Epithelial cell of proximal tubule (primary cell): ENCODE measurements around the gene MRPL36. TPM values are rescaled to one million over a fixed set of nuclear protein-coding genes. Genes with fewer than 3 reads are reported as not detected.
"Not testable (repeated sequence)": the region's sequence is repeated elsewhere in the genome, so short reads cannot be mapped to it uniquely, and the experiment has no call there.

Experiments
- DNase-seq: peaks from one replicate; pipeline ENCODE4 v3.0.0-alpha.2; 2011; ENCODE audit warnings: low read depth
- H3K4me3 ChIP-seq: 2 replicates; pipeline ENCODE4 v1.5.1; 2011; ENCODE audit warnings: low read depth, mild to moderate bottlenecking, low read length
- CTCF ChIP-seq: conservative IDR thresholded peaks from 2 replicates; pipeline ENCODE4 v1.5.1; 2012; ENCODE audit warnings: low read depth, mild to moderate bottlenecking, low read length
- total RNA-seq: library from RNA; depleted of rRNA; stranded (reverse); fragments of >200 nt; gene quantifications from 2 replicates; pipeline ENCODE4 v1.2.3, GENCODE V29; 2015

Gene MRPL36
- total RNA-seq: 57.9 and 75.9 TPM in 2 replicates

DNA sequence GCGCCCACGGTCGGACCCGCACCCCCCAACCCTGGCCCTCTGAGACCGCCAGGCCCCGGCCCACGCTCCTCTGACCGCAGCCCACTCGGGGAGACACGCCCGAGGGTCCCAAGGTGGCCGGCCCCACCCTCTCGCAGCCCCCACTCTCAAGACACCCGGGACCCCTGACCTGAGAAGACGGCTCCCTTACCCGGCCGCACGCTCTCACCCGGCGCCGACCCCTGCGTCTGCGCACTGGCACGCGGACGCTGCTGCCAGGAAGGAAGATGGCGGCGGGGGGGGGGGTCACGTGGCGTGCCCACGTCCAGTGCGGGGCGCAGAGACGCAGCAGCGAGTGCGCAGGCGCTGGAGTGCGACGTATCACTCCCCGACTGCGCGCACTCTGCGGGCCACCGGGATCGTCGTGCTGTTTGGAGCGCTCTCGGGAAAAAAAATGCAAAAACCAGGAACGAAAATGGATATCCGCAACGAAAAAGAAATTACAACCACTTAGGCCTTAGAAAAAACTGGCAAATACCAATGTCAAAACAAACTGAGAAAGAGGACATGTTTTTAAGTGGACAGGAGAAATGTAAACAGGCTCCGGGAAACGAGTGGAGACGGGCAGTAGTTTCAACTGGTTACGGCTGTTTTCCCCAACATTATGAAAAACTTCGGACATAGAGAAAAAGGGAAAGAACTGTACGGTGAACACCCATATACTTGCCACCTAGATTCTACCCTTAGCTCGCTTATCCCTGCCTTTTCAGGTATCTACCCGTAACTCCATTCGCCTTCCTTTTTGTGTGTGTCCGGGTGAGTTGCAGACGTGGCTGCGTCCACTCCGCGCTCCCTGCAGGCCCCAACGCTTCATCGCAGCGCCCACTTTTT lies at the start of gene MRPL36:
Gene MRPL36, minus strand, starts transcription at position 236 of the 870 bp plus-strand sequence. CDS start 902 bp downstream, outside the sequence.
- no peak for TF ChIP-seq CTCF
- DNase-seq: no peak
- H3K4me3 ChIP-seq: peak within 1 kb of the TSS; percentile 68

GRCh38 chr5:1847611-1848010 lies 48.0 kb upstream of the MRPL36 start:
- no peak for TF ChIP-seq CTCF
- no peak overlapping the region for H3K4me3 ChIP-seq
- DNase-seq: no peak

- H3K4me3 ChIP-seq: no peak overlapping the region
- no peak for DNase-seq
- no peak for TF ChIP-seq CTCF
These were observed 47.4 kb upstream of the MRPL36 start for GRCh38 chr5:1847056-1847455.

- TF ChIP-seq CTCF: no peak
- H3K4me3 ChIP-seq: no peak overlapping the region
- no peak for DNase-seq
These were observed 46.9 kb upstream of the MRPL36 start for GRCh38 chr5:1846583-1846982.

DNA sequence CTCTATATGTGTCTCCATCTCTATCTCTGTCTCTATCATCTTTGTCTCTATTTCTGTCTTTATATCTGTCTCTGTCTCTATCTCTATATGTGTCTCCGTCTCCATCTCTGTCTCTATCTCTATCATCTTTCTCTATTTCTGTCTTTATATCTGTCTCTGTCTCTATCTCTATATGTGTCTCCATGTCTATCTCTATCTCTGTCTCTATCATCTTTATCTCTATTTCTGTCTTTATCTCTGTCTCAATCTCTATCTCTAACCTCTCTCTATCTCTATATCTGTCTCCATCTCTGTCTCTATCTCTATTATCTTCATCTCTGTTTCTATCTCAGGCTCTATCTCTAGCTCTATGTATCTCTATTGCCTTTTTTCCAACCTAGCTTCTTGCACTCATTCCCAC lies 46.1 kb upstream of the MRPL36 start:
- DNase-seq: no peak
- TF ChIP-seq CTCF: no peak
- H3K4me3 ChIP-seq: no peak overlapping the region

GRCh38 chr5:1844708-1845436 lies 45.2 kb upstream of the MRPL36 start:
- H3K4me3 ChIP-seq: no peak overlapping the region
- no peak for DNase-seq
- no peak for TF ChIP-seq CTCF

GRCh38 chr5:1843761-1844160 lies 44.1 kb upstream of the MRPL36 start:
- not testable (repeated sequence) for H3K4me3 ChIP-seq, DNase-seq
